ENCODE results near the gene ARPC5L. TPM values are rescaled to one million over a fixed set of nuclear protein-coding genes. Genes with fewer than 3 reads are reported as not detected.

Gene ARPC5L
- total and polyA plus RNA-seq, 2 of the 13 experiments (the other 11 are each of a cell fraction or from before 2014, with no cell fraction given) = 29.9 to 33.8 TPM

DNA sequence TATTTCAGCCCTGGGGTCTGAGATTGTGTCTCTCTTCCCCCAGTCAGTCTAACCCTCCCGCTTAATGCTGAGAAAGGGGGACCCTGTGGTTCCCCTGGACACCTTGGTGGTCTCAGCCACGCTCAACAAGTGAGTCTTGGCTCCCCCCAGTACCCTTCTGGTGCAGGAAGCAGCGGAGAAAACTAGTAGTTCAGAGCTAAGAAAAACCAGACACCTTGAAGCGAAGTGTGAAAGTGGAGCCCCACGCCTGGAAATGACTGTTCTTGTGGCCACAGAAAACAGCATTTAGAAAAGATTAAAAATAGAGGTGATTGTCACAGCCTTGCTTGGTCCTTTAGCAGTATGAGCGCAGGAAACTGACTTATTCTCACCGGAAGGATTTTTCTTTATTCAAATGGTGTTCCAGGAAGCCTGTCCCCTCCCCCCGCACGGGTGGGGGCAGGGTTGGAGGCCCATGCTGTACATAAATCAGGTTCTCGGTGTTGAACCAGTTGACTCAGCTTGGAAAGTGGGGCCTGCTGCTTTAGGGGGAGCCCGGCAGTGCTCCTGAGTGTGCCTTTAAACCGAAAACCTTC is 8.1 kb downstream of the ARPC5L start (continued):
- no peak for TF ChIP-seq ZNF234 (CRISPR knock-in tag; conservative IDR thresholded peaks at IDR 0.05)
- no peak for TF ChIP-seq ZNF558 (CRISPR knock-in tag; IDR thresholded peaks at IDR 0.05; ENCODE audit: borderline replicate concordance)
- no peak for TF ChIP-seq CBFB (CRISPR knock-in tag; IDR thresholded peaks at IDR 0.05)
- TF ChIP-seq, protein P1, sequence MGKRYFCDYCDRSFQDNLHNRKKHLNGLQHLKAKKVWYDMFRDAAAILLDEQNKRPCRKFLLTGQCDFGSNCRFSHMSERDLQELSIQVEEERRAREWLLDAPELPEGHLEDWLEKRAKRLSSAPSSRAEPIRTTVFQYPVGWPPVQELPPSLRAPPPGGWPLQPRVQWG (CRISPR knock-in tag; IDR thresholded peaks at IDR 0.05; ENCODE audit: borderline replicate concordance, low read depth) = no peak
- no peak for TF ChIP-seq RBM39 (IDR thresholded peaks at IDR 0.05; ENCODE audit: low read depth, low read length, poor library complexity, severe bottlenecking)
- TF ChIP-seq ZNF713 (CRISPR knock-in tag; IDR thresholded peaks at IDR 0.05) = no peak
- TF ChIP-seq, protein P2, sequence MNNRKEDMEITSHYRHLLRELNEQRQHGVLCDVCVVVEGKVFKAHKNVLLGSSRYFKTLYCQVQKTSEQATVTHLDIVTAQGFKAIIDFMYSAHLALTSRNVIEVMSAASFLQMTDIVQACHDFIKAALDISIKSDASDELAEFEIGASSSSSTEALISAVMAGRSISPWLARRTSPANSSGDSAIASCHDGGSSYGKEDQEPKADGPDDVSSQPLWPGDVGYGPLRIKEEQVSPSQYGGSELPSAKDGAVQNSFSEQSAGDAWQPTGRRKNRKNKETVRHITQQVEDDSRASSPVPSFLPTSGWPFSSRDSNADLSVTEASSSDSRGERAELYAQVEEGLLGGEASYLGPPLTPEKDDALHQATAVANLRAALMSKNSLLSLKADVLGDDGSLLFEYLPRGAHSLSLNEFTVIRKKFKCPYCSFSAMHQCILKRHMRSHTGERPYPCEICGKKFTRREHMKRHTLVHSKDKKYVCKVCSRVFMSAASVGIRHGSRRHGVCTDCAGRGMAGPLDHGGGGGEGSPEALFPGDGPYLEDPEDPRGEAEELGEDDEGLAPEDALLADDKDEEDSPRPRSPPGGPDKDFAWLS (CRISPR knock-in tag; IDR thresholded peaks at IDR 0.05; ENCODE audit: borderline replicate concordance) = no peak
- no peak for TF ChIP-seq ZNF547 (CRISPR knock-in tag; IDR thresholded peaks at IDR 0.05)
- TF ChIP-seq, protein P3, sequence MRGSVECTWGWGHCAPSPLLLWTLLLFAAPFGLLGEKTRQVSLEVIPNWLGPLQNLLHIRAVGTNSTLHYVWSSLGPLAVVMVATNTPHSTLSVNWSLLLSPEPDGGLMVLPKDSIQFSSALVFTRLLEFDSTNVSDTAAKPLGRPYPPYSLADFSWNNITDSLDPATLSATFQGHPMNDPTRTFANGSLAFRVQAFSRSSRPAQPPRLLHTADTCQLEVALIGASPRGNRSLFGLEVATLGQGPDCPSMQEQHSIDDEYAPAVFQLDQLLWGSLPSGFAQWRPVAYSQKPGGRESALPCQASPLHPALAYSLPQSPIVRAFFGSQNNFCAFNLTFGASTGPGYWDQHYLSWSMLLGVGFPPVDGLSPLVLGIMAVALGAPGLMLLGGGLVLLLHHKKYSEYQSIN (CRISPR knock-in tag; IDR thresholded peaks at IDR 0.05; ENCODE audit: borderline replicate concordance) = no peak
- peak; percentile 22; the same call in 1 of the 3 replicates for TF ChIP-seq MXI1 (IDR thresholded peaks at IDR 0.05; ENCODE audit: borderline replicate concordance, low read depth, low read length)
- no peak for TF ChIP-seq HHEX (CRISPR knock-in tag; IDR thresholded peaks at IDR 0.05)
- TF ChIP-seq DMAP1 (CRISPR knock-in tag; IDR thresholded peaks at IDR 0.05) = no peak
- TF ChIP-seq KLF6 (CRISPR knock-in tag; IDR thresholded peaks at IDR 0.05) = no peak
- TF ChIP-seq CHCHD3 (CRISPR knock-in tag; IDR thresholded peaks at IDR 0.05) = no peak
- 0 out of 2 replicates have a peak, but pooled peaks have one; percentile 14 for TF ChIP-seq ZNF878 (CRISPR knock-in tag; IDR thresholded peaks at IDR 0.05)
- peak; percentile 43; the same call in 1 of the 2 replicates for TF ChIP-seq GABPA (IDR thresholded peaks at IDR 0.05; ENCODE audit: low read depth, low read length)
- TF ChIP-seq GABPA (CRISPR knock-in tag; IDR thresholded peaks at IDR 0.05; ENCODE audit: low read depth) = peak; percentile 86
- TF ChIP-seq, protein P4, sequence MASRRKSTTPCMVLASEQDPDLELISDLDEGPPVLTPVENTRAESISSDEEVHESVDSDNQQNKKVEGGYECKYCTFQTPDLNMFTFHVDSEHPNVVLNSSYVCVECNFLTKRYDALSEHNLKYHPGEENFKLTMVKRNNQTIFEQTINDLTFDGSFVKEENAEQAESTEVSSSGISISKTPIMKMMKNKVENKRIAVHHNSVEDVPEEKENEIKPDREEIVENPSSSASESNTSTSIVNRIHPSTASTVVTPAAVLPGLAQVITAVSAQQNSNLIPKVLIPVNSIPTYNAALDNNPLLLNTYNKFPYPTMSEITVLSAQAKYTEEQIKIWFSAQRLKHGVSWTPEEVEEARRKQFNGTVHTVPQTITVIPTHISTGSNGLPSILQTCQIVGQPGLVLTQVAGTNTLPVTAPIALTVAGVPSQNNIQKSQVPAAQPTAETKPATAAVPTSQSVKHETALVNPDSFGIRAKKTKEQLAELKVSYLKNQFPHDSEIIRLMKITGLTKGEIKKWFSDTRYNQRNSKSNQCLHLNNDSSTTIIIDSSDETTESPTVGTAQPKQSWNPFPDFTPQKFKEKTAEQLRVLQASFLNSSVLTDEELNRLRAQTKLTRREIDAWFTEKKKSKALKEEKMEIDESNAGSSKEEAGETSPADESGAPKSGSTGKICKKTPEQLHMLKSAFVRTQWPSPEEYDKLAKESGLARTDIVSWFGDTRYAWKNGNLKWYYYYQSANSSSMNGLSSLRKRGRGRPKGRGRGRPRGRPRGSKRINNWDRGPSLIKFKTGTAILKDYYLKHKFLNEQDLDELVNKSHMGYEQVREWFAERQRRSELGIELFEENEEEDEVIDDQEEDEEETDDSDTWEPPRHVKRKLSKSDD (CRISPR knock-in tag; IDR thresholded peaks at IDR 0.05; ENCODE audit: low read depth) = no peak
